Measurements from ENCODE around the gene MSI1. TPM values are rescaled to one million over a fixed set of nuclear protein-coding genes. Genes with fewer than 3 reads are reported as not detected.

The MSI1 gene
- total RNA-seq, 1 donor from 2014 or later, result 1.3 TPM

- Mint-ChIP-seq H3K27ac (ENCODE audit: unreplicated experiment) (no peak overlapping the region), H3K27me3 (ENCODE audit: unreplicated experiment) (peaks cover 46% of the 10 kb centered on the region), H3K36me3 (ENCODE audit: unreplicated experiment) (no peaks in the 10 kb centered on the region), H3K4me3 (ENCODE audit: unreplicated experiment) (no peak overlapping the region), H3K9me3 (ENCODE audit: unreplicated experiment) (no peaks in the 10 kb centered on the region), H3K4me1 (ENCODE audit: unreplicated experiment) (peaks cover 2% of the 10 kb centered on the region)
- no peak for TF ChIP-seq CTCF (IDR thresholded peaks at IDR 0.05)
- DNase-seq (ENCODE audit: extremely low spot score, unreplicated experiment), result no peak
These were observed 21.7 kb upstream of the MSI1 start for GRCh38 chr12:120390540-120391120.

- Mint-ChIP-seq H3K36me3 (ENCODE audit: unreplicated experiment) (no peaks in the 10 kb centered on the region), H3K27ac (ENCODE audit: unreplicated experiment) (no peak overlapping the region), H3K27me3 (ENCODE audit: unreplicated experiment) (peaks cover 37% of the 10 kb centered on the region), H3K4me3 (ENCODE audit: unreplicated experiment) (no peak overlapping the region), H3K9me3 (ENCODE audit: unreplicated experiment) (no peaks in the 10 kb centered on the region), H3K4me1 (ENCODE audit: unreplicated experiment) (peaks cover 2% of the 10 kb centered on the region)
- no peak for TF ChIP-seq CTCF (IDR thresholded peaks at IDR 0.05)
- DNase-seq (ENCODE audit: extremely low spot score, unreplicated experiment), result no peak
These were observed 19.9 kb upstream of the MSI1 start for GRCh38 chr12:120388691-120389481.

GRCh38 chr12:120381752-120382419 is 12.9 kb upstream of the MSI1 start:
- Mint-ChIP-seq H3K4me3 (ENCODE audit: unreplicated experiment) (no peak overlapping the region), H3K27ac (ENCODE audit: unreplicated experiment) (no peak overlapping the region), H3K9me3 (ENCODE audit: unreplicated experiment) (no peaks in the 10 kb centered on the region), H3K27me3 (ENCODE audit: unreplicated experiment) (peaks cover 38% of the 10 kb centered on the region), H3K36me3 (ENCODE audit: unreplicated experiment) (no peaks in the 10 kb centered on the region), H3K4me1 (ENCODE audit: unreplicated experiment) (no peaks in the 10 kb centered on the region)
- no peak for TF ChIP-seq CTCF (IDR thresholded peaks at IDR 0.05)
- DNase-seq (ENCODE audit: extremely low spot score, unreplicated experiment), result no peak

- no peak overlapping the region for H3K27ac Mint-ChIP-seq (ENCODE audit: unreplicated experiment)
- no peaks in the 10 kb centered on the region for H3K4me1 Mint-ChIP-seq (ENCODE audit: unreplicated experiment)
- peaks cover 61% of the 10 kb centered on the region for H3K27me3 Mint-ChIP-seq (ENCODE audit: unreplicated experiment)
- DNase-seq (ENCODE audit: extremely low spot score, unreplicated experiment), result no peak
- H3K4me3 Mint-ChIP-seq (ENCODE audit: unreplicated experiment), result no peak overlapping the region
- no peaks in the 10 kb centered on the region for H3K36me3 Mint-ChIP-seq (ENCODE audit: unreplicated experiment)
- no peaks in the 10 kb centered on the region for H3K9me3 Mint-ChIP-seq (ENCODE audit: unreplicated experiment)
- no peak for TF ChIP-seq CTCF (IDR thresholded peaks at IDR 0.05)
These were observed 9.1 kb upstream of the MSI1 start for GRCh38 chr12:120378036-120378435.

- Mint-ChIP-seq H3K27ac (ENCODE audit: unreplicated experiment) (no peak overlapping the region), H3K27me3 (ENCODE audit: unreplicated experiment) (peaks cover 65% of the 10 kb centered on the region), H3K4me3 (ENCODE audit: unreplicated experiment) (no peak overlapping the region)
These were observed 8.6 kb upstream of the MSI1 start for GRCh38 chr12:120377611-120378010.

More at GRCh38 chr12:120377611-120378010, 8.6 kb upstream of the MSI1 start:
- DNase-seq (ENCODE audit: extremely low spot score, unreplicated experiment), result no peak
- H3K4me1 Mint-ChIP-seq (ENCODE audit: unreplicated experiment), result no peaks in the 10 kb centered on the region
- TF ChIP-seq CTCF (IDR thresholded peaks at IDR 0.05), result no peak
- no peaks in the 10 kb centered on the region for H3K9me3 Mint-ChIP-seq (ENCODE audit: unreplicated experiment)
- H3K36me3 Mint-ChIP-seq (ENCODE audit: unreplicated experiment), result no peaks in the 10 kb centered on the region

Measured in osteocyte (in vitro differentiated cells).